ENCODE measurements around the gene A1BG. TPM values are rescaled to one million over a fixed set of nuclear protein-coding genes. Genes with fewer than 3 reads are reported as not detected.

Gene A1BG
- total and polyA plus RNA-seq, 2 of the 13 experiments (the other 11 are each of a cell fraction or from before 2014, with no cell fraction given) = 14.7 to 41.4 TPM

GRCh38 chr19:58400916-58401839 is 47.9 kb upstream of the A1BG start (continued):
- TF ChIP-seq SNAPC2 (CRISPR knock-in tag; IDR thresholded peaks at IDR 0.05) (no peak), SSRP1 (CRISPR knock-in tag; IDR thresholded peaks at IDR 0.05) (no peak), ZNF546 (CRISPR knock-in tag; conservative IDR thresholded peaks at IDR 0.05) (no peak), ZFP37 (CRISPR knock-in tag; IDR thresholded peaks at IDR 0.05; ENCODE audit: borderline replicate concordance) (no peak; the same call in 1 of the 2 replicates), SMC3 (IDR thresholded peaks at IDR 0.05; ENCODE audit: low read length) (no peak), ZBTB25 (CRISPR knock-in tag; IDR thresholded peaks at IDR 0.05) (no peak), HOXA3 (CRISPR knock-in tag; IDR thresholded peaks at IDR 0.05) (peak; percentile 58; the same call in 1 of the 2 replicates), KLF16 (CRISPR knock-in tag; IDR thresholded peaks at IDR 0.05) (0 out of 4 replicates have a peak, but pooled peaks of 1 of the 2 experiments have one; percentile 16), JDP2 (CRISPR knock-in tag; IDR thresholded peaks at IDR 0.05; ENCODE audit: borderline replicate concordance) (no peak), ZNF557 (CRISPR knock-in tag; IDR thresholded peaks at IDR 0.05) (no peak), SRSF9 (IDR thresholded peaks at IDR 0.05; ENCODE audit: borderline replicate concordance, insufficient read depth, low read depth, low read length, poor library complexity, severe bottlenecking) (no peak), ZNF335 (CRISPR knock-in tag; IDR thresholded peaks at IDR 0.05) (peak; percentile 54; the same call in 1 of the 2 replicates), NR2F2 (IDR thresholded peaks at IDR 0.05; ENCODE audit: borderline replicate concordance, low read depth) (no peak), ZNF34 (CRISPR knock-in tag; IDR thresholded peaks at IDR 0.05; ENCODE audit: borderline replicate concordance) (no peak), ZNF251 (CRISPR knock-in tag; IDR thresholded peaks at IDR 0.05) (no peak), ATRX (CRISPR knock-in tag; IDR thresholded peaks at IDR 0.05; ENCODE audit: borderline replicate concordance) (no peak), PAXIP1 (CRISPR knock-in tag; conservative IDR thresholded peaks at IDR 0.05) (no peak; the same call in 1 of the 2 replicates), KDM1A (CRISPR knock-in tag; IDR thresholded peaks at IDR 0.05) (no peak), AGO1 (IDR thresholded peaks at IDR 0.05; ENCODE audit: low read depth, low read length, poor library complexity, severe bottlenecking) (peak; percentile 90), PLSCR1 (CRISPR knock-in tag; IDR thresholded peaks at IDR 0.05; ENCODE audit: borderline replicate concordance) (no peak), POGK (CRISPR knock-in tag; conservative IDR thresholded peaks at IDR 0.05) (no peak)
